ENCODE results near the gene TTBK1.

The TTBK1 gene

DNA sequence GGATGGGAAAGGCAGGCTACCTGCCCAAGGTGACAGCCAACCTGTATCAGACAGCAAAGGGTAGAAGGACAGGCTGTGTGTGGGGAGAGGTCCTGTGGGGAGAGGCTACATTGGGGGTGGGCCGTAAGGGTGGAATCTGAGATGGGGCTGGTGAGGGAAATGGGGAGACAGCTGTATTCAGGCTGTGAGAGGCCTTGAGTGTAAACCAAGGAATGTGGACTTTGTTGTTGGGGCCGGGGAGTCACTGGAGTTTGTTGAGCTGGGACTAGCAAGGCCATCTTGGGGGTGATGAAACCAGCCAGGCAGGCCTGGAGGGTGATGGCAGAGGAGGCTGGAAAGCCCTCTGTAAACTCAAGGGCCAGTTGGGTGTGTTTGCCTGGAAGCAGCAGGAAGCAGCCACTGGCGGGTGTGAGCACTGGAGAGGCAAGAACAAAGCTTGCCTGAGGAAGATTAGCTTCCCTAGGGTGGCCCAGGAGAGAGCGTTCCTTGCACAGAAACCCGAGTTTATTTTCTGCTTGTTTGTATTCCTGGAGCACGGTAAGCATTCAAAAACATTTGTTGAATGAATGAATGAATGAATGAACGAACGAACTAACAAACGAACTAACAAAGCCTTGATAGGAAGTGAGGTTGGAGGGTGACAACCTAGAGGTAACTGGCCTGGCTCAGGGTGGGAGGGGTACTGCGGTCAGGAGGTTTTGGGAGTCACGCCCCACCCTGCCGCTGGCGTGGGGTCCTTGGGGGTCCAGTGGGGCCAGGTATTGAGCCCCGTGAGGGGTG lies 18.9 kb downstream of the TTBK1 start:
- Histone ChIP-seq H3K27ac (no peak overlapping the region), H3K27me3 (no peaks in the 10 kb centered on the region), H4K20me1 (no peaks in the 10 kb centered on the region), H3K4me1 (peaks cover 0 to 12% (median 0%) of the 10 kb centered on the region in 10 experiments; a peak in 4 of 20 replicates), H3K9me3 (replicated peaks in 1 of 11) (no peaks in the 10 kb centered on the region), H3K36me3 (no peaks in the 10 kb centered on the region), H3K9ac (no peak overlapping the region), H3K4me2 (no peak overlapping the region), H3K4me3 (no peak overlapping the region)
- TF ChIP-seq Cebpa-rat (IDR thresholded peaks at IDR 0.05), result no peak

DNA sequence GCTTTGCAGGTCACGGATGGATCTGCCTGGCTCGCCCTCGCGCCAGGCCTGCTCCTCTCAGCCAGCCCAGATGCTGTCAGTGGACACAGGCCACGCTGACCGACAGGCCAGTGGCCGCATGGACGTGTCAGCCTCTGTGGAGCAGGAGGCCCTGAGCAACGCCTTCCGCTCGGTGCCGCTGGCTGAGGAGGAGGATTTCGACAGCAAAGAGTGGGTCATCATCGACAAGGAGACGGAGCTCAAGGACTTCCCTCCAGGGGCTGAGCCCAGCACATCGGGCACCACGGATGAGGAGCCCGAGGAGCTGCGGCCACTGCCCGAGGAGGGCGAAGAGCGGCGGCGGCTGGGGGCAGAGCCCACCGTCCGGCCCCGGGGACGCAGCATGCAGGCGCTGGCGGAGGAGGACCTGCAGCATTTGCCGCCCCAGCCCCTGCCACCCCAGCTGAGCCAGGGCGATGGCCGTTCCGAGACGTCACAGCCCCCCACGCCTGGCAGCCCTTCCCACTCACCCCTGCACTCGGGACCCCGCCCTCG lies 19.6 kb downstream of the TTBK1 start:
- no peak for TF ChIP-seq Cebpa-rat (IDR thresholded peaks at IDR 0.05)
- Histone ChIP-seq H3K9ac (no peak overlapping the region; a peak in 1 of 22 replicates), H3K27me3 (peaks cover 0 to 5% (median 1%) of the 10 kb centered on the region in 11 experiments; a peak in 5 of 22 replicates), H3K4me1 (peaks cover 0 to 11% (median 0%) of the 10 kb centered on the region in 10 experiments; a peak in 5 of 20 replicates), H3K36me3 (no peaks in the 10 kb centered on the region), H3K4me2 (no peak overlapping the region), H4K20me1 (no peaks in the 10 kb centered on the region), H3K9me3 (replicated peaks in 1 of 11) (no peaks in the 10 kb centered on the region), H3K4me3 (no peak overlapping the region), H3K27ac (no peak overlapping the region)

DNA sequence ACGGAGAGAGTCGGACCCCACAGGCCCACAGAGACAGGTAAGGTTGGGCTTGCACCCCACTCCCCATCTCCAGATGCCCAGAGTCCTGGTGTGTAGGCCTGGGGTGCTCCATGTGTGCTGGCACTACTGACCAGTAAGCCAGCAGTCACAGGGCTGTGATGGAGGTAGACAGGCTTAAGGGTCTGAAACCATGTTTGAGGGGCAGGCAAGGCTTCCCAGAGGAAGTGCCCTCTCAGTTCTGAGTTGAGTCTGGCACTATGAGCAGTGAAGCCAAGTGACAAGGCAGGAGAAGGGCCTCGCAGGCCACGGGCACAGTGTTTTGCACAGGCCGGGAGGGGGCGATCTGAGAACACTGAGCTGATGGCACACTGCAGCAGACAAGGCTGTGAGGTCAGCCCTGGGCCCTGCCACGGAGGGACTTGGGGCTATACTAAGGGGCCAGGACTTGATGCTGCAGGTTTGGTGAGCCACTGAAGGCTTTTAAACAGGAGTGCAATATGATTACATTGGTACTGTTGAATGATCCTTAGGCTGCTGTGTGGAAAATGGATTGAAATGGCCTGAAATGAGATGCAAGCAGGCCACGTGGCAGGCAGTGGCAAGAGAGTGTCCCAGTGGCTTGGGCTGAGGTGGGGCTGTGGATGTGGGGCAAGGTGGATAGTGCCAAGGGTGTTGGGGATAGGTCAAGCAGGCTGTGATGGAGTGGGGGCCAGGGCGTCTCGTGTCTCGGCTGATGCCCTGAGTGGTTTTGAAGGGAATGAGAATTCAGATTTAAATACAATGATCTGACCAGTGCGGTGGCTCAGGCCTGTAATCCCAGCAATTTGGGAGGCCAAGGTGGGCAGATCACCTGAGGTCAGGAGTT lies 20.3 kb downstream of the TTBK1 start:
- Histone ChIP-seq H3K27me3 (peaks cover under 1 to 12% (median 8%) of the 10 kb centered on the region in 11 experiments; a peak in 14 of 22 replicates), H3K9me3 (replicated peaks in 1 of 11) (no peaks in the 10 kb centered on the region), H3K4me1 (peaks cover 0 to 12% (median 0%) of the 10 kb centered on the region in 10 experiments; a peak in 7 of 20 replicates), H3K36me3 (no peaks in the 10 kb centered on the region), H4K20me1 (no peaks in the 10 kb centered on the region), H3K4me3 (no peak overlapping the region), H3K9ac (no peak overlapping the region; a peak in 1 of 22 replicates), H3K4me2 (no peak overlapping the region), H3K27ac (no peak overlapping the region)
- TF ChIP-seq Cebpa-rat (IDR thresholded peaks at IDR 0.05), result no peak

DNA sequence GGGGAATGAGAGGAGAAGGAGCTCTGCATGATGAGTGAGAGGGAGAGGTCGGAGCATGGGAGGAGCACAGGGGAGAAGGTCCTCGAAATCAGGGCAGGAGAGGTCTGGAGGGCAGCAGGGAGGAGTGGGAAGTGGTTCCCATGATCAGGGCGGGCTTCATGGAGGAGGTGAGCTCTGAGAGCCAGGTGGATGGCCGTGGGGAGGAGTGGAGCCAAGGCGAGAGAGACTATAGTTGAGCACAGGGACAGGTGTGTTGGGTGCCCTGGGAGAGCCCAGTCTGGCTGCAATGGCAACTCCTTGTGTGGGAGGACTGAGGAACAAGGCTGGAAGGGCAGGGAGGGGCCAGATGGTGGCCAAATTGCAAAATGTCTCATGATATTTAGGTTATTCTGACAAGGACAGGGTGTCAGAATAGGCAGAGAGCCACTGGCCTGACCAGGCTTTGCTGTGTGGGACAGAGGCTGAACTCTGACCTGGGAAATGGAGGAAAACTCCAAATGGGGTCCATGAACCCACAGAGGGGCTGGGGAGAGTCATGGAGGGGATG lies 21.4 kb downstream of the TTBK1 start:
- Histone ChIP-seq H3K36me3 (no peaks in the 10 kb centered on the region), H3K27ac (no peak overlapping the region), H3K4me3 (no peak overlapping the region), H4K20me1 (no peaks in the 10 kb centered on the region), H3K4me1 (peaks cover 6 to 23% (median 9%) of the 10 kb centered on the region in 10 experiments; a peak in 18 of 20 replicates), H3K9me3 (replicated peaks in 1 of 11) (no peaks in the 10 kb centered on the region), H3K9ac (no peak overlapping the region), H3K27me3 (peaks cover 11 to 23% (median 19%) of the 10 kb centered on the region in 11 experiments), H3K4me2 (no peak overlapping the region)
- no peak for TF ChIP-seq Cebpa-rat (IDR thresholded peaks at IDR 0.05)

DNA sequence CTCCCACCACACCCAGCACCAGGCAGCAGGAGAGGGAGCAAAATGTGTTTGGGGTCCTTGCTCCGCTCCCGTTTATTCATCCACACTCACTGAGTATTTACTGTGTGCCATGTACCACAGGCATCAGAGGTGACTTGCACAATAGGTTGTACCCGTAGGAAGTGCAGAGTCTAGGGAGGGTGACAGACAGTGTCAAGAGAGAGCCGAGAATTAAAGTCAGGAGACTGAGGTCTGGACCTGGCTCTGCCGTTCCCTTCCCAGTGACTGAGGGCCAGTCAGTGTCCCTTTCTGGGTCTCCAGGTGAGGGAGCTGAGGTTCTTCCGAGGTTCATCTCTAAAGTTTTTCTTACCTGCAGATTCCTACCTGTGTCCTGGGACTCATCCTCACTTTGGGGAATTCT lies 22.3 kb downstream of the TTBK1 start:
- Histone ChIP-seq H3K27me3 (peaks cover 20 to 32% (median 28%) of the 10 kb centered on the region in 11 experiments), H3K9me3 (replicated peaks in 1 of 11) (no peaks in the 10 kb centered on the region), H3K4me3 (no peak overlapping the region), H3K27ac (no peak overlapping the region), H3K36me3 (no peaks in the 10 kb centered on the region), H3K4me1 (peaks cover 14 to 30% (median 18%) of the 10 kb centered on the region in 10 experiments), H3K4me2 (no peak overlapping the region), H4K20me1 (no peaks in the 10 kb centered on the region; a peak in 1 of 22 replicates), H3K9ac (no peak overlapping the region)
- TF ChIP-seq Cebpa-rat (IDR thresholded peaks at IDR 0.05), result no peak

DNA sequence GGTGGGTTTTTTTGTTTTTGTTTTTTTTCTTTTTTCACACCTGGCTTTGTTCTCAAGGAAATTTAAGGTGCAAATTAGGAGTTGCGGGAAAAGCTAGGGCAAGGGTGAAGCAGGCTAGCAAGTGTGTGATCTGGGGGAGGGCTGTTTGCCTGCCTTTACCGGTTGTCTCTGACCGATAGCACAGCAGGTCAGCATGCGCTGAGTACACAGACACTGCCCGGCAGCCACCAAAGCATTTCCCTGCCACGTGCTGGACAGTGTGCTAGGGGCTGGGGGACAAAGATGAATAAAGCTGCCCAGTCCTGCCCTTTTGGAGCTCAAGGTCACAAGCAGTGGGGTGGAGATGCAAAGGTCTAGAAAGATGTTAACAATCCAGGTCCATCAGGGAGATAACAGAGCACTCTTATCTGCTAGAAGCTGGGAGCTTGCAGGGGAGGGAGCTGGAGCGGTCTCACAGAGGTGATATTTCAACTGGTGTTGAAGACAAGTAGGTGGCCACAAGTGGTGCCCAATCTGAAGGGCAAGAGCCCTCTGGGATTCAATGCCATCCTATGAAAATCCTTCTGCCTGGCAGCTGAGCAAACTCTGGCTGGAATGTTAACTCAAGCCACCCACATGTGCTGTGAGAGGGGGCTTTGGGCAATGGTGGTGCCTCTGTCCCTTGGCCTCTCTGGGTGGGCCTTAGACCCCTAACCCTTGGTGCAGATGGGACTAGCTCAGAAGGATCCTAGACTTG lies 24.5 kb downstream of the TTBK1 start:
- Histone ChIP-seq H3K9ac (no peak overlapping the region), H3K4me2 (peak overlapping the region in 2 of 11 experiments; percentile 78 to 98; a peak in 4 of 22 replicates), H3K9me3 (replicated peaks in 1 of 11) (no peaks in the 10 kb centered on the region), H4K20me1 (peaks cover 0 to 8% (median 0%) of the 10 kb centered on the region in 11 experiments; a peak in 2 of 22 replicates), H3K27ac (no peak overlapping the region), H3K36me3 (no peaks in the 10 kb centered on the region), H3K27me3 (peaks cover 29 to 51% (median 38%) of the 10 kb centered on the region in 11 experiments), H3K4me1 (peaks cover 24 to 40% (median 31%) of the 10 kb centered on the region in 10 experiments), H3K4me3 (no peak overlapping the region)
- no peak for TF ChIP-seq Cebpa-rat (IDR thresholded peaks at IDR 0.05)

DNA sequence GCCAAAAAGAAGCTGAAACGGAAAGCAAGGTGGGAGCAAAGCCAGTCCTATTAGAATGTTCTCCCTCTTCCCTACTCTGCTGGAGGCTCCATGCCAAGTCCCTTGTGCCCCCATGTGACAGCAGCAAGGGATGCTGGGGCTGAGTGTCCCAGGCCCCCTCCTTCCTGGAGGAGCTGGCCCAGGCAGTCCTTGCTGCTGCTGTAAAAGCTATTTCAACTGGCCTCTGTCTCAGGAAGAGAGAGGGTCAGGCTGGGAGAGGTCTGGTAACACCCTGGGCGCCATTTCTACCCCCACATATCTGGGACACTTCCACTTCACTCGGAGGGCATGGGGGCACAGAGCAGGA lies 25.0 kb downstream of the TTBK1 start:
- Histone ChIP-seq H3K4me3 (no peak overlapping the region), H3K27me3 (peaks cover 32 to 55% (median 44%) of the 10 kb centered on the region in 11 experiments), H3K4me1 (peaks cover 24 to 40% (median 31%) of the 10 kb centered on the region in 10 experiments)

DNA sequence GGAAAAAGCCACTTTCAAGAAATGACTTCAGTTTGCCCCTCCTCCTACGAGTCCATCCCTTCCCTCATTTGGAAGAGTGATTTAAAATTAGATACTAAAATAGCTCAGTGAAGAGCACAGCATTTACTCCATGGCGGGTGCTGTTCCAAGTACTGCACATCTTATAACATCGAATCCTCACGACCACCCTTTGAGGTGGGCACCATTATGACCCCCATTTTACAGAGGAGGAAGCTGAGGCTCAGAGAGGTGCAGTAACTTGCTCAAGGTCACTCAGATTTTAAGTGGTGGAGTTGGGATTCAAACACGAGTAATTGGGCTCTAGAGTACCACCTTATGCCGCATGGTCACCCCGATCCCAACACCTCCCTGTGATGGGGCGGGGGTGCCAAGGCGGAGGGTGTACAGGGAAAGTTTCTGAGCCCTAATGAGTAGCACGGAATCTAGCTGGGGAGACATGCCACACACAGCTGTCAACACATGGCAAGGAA lies 25.5 kb downstream of the TTBK1 start:
- Histone ChIP-seq H4K20me1 (peaks cover 0 to 8% (median 0%) of the 10 kb centered on the region in 11 experiments; a peak in 2 of 22 replicates), H3K9me3 (replicated peaks in 1 of 11) (no peaks in the 10 kb centered on the region), H3K27me3 (peaks cover 34 to 60% (median 49%) of the 10 kb centered on the region in 11 experiments), H3K4me3 (peak overlapping the region in 5 of 10 experiments; percentile 46 to 66 (median 52); a peak in 7 of 20 replicates), H3K27ac (no peak overlapping the region), H3K4me2 (peak overlapping the region; percentile 71 to 98 (median 84); a peak in 21 of 22 replicates), H3K4me1 (peaks cover 24 to 40% (median 31%) of the 10 kb centered on the region in 10 experiments), H3K36me3 (no peaks in the 10 kb centered on the region), H3K9ac (no peak overlapping the region; a peak in 1 of 22 replicates)
- TF ChIP-seq Cebpa-rat (IDR thresholded peaks at IDR 0.05), result no peak

More for the DNA sequence above, 25.0 kb downstream of the TTBK1 start:
- H3K27ac ChIP-seq, result no peak overlapping the region
- H3K4me2 ChIP-seq, result peak overlapping the region in 6 of 11 experiments; percentile 7 to 98 (median 93); a peak in 8 of 22 replicates
- H3K9me3 ChIP-seq (replicated peaks in 1 of 11), result no peaks in the 10 kb centered on the region
- no peak overlapping the region for H3K9ac ChIP-seq
- H4K20me1 ChIP-seq, result peaks cover 0 to 8% (median 0%) of the 10 kb centered on the region in 11 experiments; a peak in 2 of 22 replicates
- no peak for TF ChIP-seq Cebpa-rat (IDR thresholded peaks at IDR 0.05)
- H3K36me3 ChIP-seq, result no peaks in the 10 kb centered on the region

Data from BLaER1 treated with 17β-estradiol and CSF1 and Interleukin-3, amounts not matched to agents 10 nM and 100 nM (cell line).